IPS-15b (cell line): ENCODE data around the gene SDK1.
"Not testable (repeated sequence)": the region's sequence is repeated elsewhere in the genome, so short reads cannot be mapped to it uniquely, and the experiment has no call there.

Experiments used
- H3K27me3 ChIP-seq: one replicate; pipeline ENCODE4 v1.6.1; 2013; ENCODE audit warnings: low read length; ENCODE audit not compliant: control insufficient read depth, insufficient read depth
- H3K36me3 ChIP-seq: one replicate; pipeline ENCODE4 v1.6.1; 2013; ENCODE audit warnings: low read length; ENCODE audit not compliant: control insufficient read depth, insufficient read depth
- H3K4me1 ChIP-seq: one replicate; pipeline ENCODE4 v1.6.1; 2013; ENCODE audit warnings: mild to moderate bottlenecking, low read length; ENCODE audit not compliant: control insufficient read depth, insufficient read depth
- H3K4me3 ChIP-seq: one replicate; pipeline ENCODE4 v1.5.1; 2013; ENCODE audit warnings: low read depth, low read length
- H3K9ac ChIP-seq: one replicate; pipeline ENCODE4 v1.6.1; 2013; ENCODE audit warnings: low read depth, mild to moderate bottlenecking, low read length
- H3K9me3 ChIP-seq: one replicate; pipeline ENCODE4 v1.6.1; 2013; ENCODE audit warnings: mild to moderate bottlenecking, low read length; ENCODE audit not compliant: control insufficient read depth, insufficient read depth

SDK1 gene

GRCh38 chr7:4233621-4234497 lies 932.8 kb downstream of the SDK1 start:
- no peaks in the 10 kb centered on the region for H3K4me1 ChIP-seq
- H3K9me3 ChIP-seq, result no peaks in the 10 kb centered on the region
- H3K4me3 ChIP-seq, result no peak overlapping the region
- no peaks in the 10 kb centered on the region for H3K27me3 ChIP-seq
- no peaks in the 10 kb centered on the region for H3K36me3 ChIP-seq
- no peak overlapping the region for H3K9ac ChIP-seq

- Histone ChIP-seq H3K9me3 (no peaks in the 10 kb centered on the region), H3K9ac (no peak overlapping the region)
Measured at GRCh38 chr7:4234498-4234855, 933.4 kb downstream of the SDK1 start.

GRCh38 chr7:4234886-4235285 lies 933.8 kb downstream of the SDK1 start:
- H3K27me3 ChIP-seq, result no peaks in the 10 kb centered on the region
- H3K36me3 ChIP-seq, result no peaks in the 10 kb centered on the region
- no peak overlapping the region for H3K9ac ChIP-seq
- H3K9me3 ChIP-seq, result no peaks in the 10 kb centered on the region
- H3K4me3 ChIP-seq, result no peak overlapping the region
- H3K4me1 ChIP-seq, result peaks cover 4% of the 10 kb centered on the region

More at GRCh38 chr7:4234498-4234855, 933.4 kb downstream of the SDK1 start:
- Histone ChIP-seq H3K36me3 (no peaks in the 10 kb centered on the region), H3K4me1 (no peaks in the 10 kb centered on the region), H3K4me3 (no peak overlapping the region), H3K27me3 (no peaks in the 10 kb centered on the region)

GRCh38 chr7:4235596-4235995 lies 934.5 kb downstream of the SDK1 start:
- H3K27me3 ChIP-seq, result no peaks in the 10 kb centered on the region
- no peaks in the 10 kb centered on the region for H3K36me3 ChIP-seq
- H3K9ac ChIP-seq, result no peak overlapping the region
- H3K4me1 ChIP-seq, result peaks cover 8% of the 10 kb centered on the region
- H3K4me3 ChIP-seq, result no peak overlapping the region
- H3K9me3 ChIP-seq, result no peaks in the 10 kb centered on the region

GRCh38 chr7:4236389-4236788 lies 935.3 kb downstream of the SDK1 start:
- Histone ChIP-seq H3K4me3 (no peak overlapping the region), H3K27me3 (no peaks in the 10 kb centered on the region), H3K4me1 (peaks cover 9% of the 10 kb centered on the region), H3K9ac (no peak overlapping the region), H3K9me3 (no peaks in the 10 kb centered on the region), H3K36me3 (no peaks in the 10 kb centered on the region)

- not testable (repeated sequence) for H3K27me3 ChIP-seq, H3K4me1 ChIP-seq
Measured at GRCh38 chr7:4236873-4237272, 935.8 kb downstream of the SDK1 start.

GRCh38 chr7:4237296-4238235 lies 936.5 kb downstream of the SDK1 start:
- no peaks in the 10 kb centered on the region for H3K36me3 ChIP-seq
- no peaks in the 10 kb centered on the region for H3K9me3 ChIP-seq
- H3K27me3 ChIP-seq, result no peaks in the 10 kb centered on the region
- H3K9ac ChIP-seq, result no peak overlapping the region
- peaks cover 9% of the 10 kb centered on the region for H3K4me1 ChIP-seq
- H3K4me3 ChIP-seq, result no peak overlapping the region

More at GRCh38 chr7:4236873-4237272, 935.8 kb downstream of the SDK1 start:
- H3K9me3 ChIP-seq, H3K4me3 ChIP-seq, H3K36me3 ChIP-seq, H3K9ac ChIP-seq: not testable (repeated sequence)

- Histone ChIP-seq H3K27me3 (no peaks in the 10 kb centered on the region), H3K9me3 (no peaks in the 10 kb centered on the region), H3K4me3 (no peak overlapping the region), H3K9ac (no peak overlapping the region), H3K36me3 (no peaks in the 10 kb centered on the region), H3K4me1 (peaks cover 9% of the 10 kb centered on the region)
Measured at GRCh38 chr7:4238861-4239260, 937.8 kb downstream of the SDK1 start.

GRCh38 chr7:4240042-4240441 lies 939.0 kb downstream of the SDK1 start:
- Histone ChIP-seq H3K4me1 (peaks cover 9% of the 10 kb centered on the region), H3K27me3 (no peaks in the 10 kb centered on the region), H3K36me3 (no peaks in the 10 kb centered on the region), H3K9ac (no peak overlapping the region), H3K9me3 (no peaks in the 10 kb centered on the region), H3K4me3 (no peak overlapping the region)

GRCh38 chr7:4240520-4241303 lies 939.7 kb downstream of the SDK1 start:
- Histone ChIP-seq H3K4me3 (no peak overlapping the region), H3K27me3 (no peaks in the 10 kb centered on the region), H3K36me3 (no peaks in the 10 kb centered on the region), H3K9ac (no peak overlapping the region), H3K4me1 (peaks cover 9% of the 10 kb centered on the region), H3K9me3 (no peaks in the 10 kb centered on the region)

GRCh38 chr7:4241304-4241612 lies 940.2 kb downstream of the SDK1 start:
- no peaks in the 10 kb centered on the region for H3K36me3 ChIP-seq
- no peak overlapping the region for H3K4me3 ChIP-seq
- peaks cover 9% of the 10 kb centered on the region for H3K4me1 ChIP-seq
- H3K9me3 ChIP-seq, result no peaks in the 10 kb centered on the region
- H3K9ac ChIP-seq, result no peak overlapping the region
- H3K27me3 ChIP-seq, result no peaks in the 10 kb centered on the region
